HUDEP-2 (cell line): ENCODE data around the gene RAB33A.

Experiments
- DNase-seq, 76 experiments: peaks; one replicate each; lab custom pipeline; 2025; ENCODE audit not compliant: unreplicated experiment in 76 of 76; lab: John Stamatoyannopoulos, UW

Gene RAB33A

GRCh38 chrX:130170752-130171445, 863 bp upstream of the RAB33A start:
- DNase-seq = peak in 18 of 76 experiments; percentile 1 to 33 (median 7)

DNA sequence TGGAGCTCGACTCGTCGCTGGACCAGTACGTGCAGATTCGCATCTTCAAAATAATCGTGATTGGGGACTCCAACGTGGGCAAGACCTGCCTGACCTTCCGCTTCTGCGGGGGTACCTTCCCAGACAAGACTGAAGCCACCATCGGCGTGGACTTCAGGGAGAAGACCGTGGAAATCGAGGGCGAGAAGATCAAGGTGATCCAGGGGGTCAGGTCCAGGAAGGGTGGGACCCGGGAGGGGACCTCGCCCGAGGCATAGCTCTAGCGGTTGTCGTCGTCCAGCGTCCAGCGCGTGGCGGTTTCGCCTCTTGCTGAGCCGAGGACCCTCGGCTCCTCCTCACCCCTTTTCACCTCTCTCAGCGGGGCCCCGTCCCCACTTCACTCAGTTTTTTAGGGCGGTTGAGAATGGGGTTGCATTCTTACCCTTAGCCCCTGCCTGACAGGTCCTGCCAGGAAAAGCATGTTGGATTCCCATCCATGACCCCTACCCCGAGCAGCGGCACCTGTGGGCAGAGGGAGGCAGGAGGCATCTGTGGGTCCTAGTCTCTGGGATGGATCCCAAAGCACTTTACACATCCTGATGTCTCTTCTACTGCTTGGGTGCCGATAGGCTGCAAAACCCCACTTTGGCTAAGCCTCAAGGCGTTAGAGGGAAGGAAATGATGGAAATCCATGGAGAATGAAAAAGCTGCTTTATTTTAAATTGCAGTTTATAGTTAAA, 524 bp downstream of the RAB33A start:
- no peak for DNase-seq

GRCh38 chrX:130173190-130173895, 1.6 kb downstream of the RAB33A start:
- peak in 10 of 76 experiments; percentile 3 to 50 (median 12) for DNase-seq

DNA sequence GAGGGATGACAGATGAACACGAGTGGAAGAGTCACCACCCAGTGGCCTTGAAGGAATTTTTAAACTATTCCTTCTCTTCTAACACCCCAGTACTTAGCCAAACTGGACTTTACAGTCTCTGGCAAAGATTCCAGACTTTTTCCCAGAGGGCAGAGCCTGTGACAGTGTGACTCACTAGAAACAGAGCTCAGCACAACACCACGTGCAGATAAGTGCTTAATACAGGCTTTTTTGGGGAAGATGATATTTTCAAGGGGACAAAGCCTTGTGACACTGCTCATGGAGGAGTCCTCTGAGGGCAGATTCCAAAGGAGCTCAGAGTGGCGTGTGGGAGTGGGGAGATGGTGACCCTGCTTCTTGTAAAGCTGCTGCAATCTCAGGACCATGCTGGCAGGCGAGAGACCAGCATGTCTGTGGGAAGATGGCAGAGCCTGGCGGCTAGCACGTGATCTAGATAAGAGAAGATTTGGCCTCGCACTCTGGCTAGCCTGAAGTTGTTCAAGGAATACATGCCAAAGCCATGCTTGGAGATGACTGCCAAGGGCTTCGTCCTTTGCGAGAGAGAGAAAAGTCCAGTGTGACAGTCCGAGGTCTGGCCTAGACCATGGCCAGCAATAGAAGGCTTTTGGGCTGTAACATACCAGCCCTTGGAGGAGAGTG, 2.4 kb downstream of the RAB33A start:
- peak in 52 of 76 experiments; percentile 0 to 38 (median 7) for DNase-seq

- DNase-seq = no peak
These were observed 3.2 kb downstream of the RAB33A start for GRCh38 chrX:130174937-130175336.

GRCh38 chrX:130176354-130176776, 4.6 kb downstream of the RAB33A start:
- no peak for DNase-seq

DNA sequence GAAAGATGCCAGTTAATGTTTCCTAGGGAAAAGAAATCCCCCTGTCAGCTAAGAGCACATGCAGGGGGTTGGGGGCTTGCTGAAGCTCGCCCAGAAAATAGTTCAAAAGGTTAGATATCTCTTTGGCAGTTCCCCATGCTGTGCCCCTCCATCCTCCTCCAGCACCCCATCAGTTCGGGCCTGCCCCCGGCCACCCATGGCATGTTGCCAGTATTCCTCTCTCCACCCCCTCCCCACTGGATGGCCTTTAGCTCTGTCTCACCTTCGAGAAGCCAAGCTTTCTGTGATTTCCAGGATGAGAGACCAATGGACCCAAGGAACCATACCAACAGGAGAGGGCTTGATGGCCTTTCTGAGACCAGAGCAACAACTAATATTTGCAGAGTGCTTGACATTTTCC, 5.2 kb downstream of the RAB33A start:
- no peak for DNase-seq

DNA sequence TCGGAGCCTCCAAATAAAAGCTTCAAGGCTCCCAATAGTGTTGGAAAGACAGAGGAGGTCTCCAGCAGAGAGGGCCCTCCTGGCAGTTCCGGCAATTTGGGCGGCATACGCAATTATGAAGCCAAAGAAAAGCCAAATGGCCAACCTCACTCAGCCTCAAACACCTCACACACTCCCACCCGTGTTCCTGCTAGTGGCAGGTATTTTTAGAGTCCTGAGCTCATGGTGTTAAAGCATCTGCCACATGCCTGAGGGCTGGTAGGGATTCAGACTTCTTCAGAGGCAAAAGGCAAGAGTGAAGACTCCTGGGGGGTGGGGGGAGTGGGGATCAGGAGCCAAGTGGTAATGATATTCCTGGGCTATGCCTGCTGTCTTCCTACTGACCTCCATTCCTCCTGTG, 7.4 kb downstream of the RAB33A start:
- no peak for DNase-seq

DNA sequence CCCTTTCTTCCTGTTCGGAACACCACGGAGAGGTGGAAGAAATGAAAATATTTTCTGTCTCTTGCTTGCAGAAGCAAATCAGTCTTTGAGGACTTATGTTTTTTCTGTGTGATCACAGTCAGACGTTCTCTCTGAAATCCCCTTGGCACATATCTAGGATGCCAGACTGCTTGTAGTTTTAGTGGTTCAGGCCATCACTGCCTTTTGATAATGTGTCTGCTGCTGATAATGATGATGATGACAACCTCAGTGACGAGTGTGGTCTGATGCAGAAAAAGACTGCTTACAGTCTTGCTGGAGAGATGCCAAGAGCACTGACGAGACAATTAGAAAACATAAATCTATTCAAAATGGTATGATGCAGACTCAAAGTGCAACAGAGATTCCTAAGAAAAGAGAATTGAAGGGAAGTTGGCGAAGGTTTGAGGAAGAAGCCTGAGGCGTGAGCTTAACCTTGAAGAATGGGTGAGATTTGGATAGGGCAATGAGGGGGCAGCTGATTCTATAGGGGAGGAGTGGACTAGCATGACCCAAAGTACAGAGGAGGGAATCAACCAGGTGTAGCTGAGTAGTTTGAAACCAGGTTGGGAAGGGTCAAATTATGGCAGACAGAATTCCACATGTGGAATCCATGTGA, 7.9 kb downstream of the RAB33A start:
- peak in 71 of 76 experiments; percentile 1 to 88 (median 56) for DNase-seq

DNA sequence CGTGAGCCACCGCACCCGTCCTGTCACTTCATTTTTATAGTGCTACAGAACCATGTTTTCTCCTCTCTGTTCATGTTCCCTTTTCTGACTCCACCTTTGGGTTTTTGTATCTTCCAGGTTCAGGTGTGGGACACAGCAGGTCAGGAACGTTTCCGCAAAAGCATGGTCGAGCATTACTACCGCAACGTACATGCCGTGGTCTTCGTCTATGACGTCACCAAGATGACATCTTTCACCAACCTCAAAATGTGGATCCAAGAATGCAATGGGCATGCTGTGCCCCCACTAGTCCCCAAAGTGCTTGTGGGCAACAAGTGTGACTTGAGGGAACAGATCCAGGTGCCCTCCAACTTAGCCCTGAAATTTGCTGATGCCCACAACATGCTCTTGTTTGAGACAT, 12.4 kb downstream of the RAB33A start:
- DNase-seq = no peak

- no peak for DNase-seq
These were observed 13.1 kb downstream of the RAB33A start for GRCh38 chrX:130184857-130185256.

DNA sequence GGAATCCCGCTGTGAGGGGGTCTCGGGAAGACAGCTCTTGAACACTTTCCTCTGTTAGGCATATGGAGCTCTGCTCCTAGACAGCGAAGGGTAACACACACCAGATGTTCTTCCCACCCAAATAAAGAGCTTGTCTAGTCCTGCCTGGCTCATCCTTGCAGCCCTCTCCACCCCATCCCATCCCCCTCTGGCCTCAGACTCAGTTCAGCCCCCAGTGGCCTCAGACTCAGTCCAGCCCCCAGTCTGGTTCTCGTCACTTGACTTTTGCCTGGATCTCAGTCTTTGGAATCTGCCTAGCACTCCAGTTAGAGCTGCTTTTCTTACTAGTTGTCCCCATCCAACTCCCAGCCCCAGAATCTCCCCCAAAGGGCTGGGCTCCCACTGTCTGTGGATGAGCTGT, 14.9 kb downstream of the RAB33A start:
- DNase-seq = no peak

DNA sequence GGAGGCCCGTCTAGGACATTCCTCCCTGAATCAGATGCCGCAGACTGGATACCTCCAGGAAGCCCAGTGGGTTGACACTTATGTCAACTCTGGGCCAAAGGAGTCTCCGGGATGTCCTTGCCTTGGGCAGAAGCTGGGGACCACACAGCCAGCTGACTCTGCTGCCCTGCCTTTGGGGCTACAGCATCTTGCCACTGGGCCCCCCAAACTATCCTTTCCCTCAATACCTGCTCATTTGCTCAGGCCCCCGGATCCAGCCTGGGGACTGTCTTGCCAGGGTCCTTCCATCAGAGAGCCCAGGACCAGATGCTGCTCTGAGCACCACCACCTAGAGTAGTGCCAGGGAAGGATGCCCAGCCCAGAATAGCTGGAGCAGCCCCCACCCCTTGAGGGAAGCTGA, 19.0 kb downstream of the RAB33A start:
- no peak for DNase-seq

DNA sequence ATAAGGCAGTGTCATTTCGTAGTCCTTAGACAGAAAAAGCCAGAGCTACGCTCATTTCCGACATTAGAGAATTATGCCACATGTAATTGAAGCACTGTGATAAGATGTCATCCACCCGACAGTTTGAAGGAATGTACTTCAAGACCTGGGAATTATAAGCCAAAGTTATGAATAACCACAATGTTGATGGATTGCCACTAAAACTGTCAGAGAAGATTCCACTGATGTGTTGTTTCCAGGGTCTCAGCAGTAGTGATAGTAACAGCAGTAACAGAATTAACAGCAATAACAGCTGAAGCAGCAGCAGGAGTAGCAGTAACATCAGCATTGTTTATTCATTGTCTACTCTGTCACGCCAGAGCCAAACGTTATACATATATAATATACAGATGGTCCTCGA, 24.7 kb downstream of the RAB33A start:
- no peak for DNase-seq

GRCh38 chrX:130197464-130197863, 25.7 kb downstream of the RAB33A start:
- DNase-seq = no peak

GRCh38 chrX:130204647-130205046, 32.9 kb downstream of the RAB33A start:
- no peak for DNase-seq

GRCh38 chrX:130211415-130212186, 39.8 kb downstream of the RAB33A start:
- no peak for DNase-seq

DNA sequence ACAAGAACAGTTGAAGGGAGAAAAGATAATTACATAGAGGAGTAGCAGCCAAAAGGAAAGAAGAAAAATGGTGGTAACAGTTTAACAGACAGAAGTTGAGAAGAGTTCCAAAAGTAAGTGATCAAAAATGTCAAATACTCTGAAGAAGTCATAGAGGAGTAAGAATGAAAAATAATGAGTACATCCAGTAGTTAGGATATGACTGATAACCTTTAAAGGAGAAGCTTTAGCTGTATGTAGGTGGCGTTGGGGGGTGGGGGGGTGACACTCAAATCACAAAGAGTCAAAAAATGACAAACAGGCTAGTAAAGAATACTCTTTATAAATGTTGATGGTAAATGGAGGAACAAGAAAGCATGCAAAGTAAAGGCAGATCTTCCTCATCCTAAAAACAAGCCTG, 40.6 kb downstream of the RAB33A start:
- no peak for DNase-seq

GRCh38 chrX:130213376-130213775, 41.6 kb downstream of the RAB33A start:
- no peak for DNase-seq

- DNase-seq = no peak
These were observed 44.6 kb downstream of the RAB33A start for GRCh38 chrX:130216320-130216719.
